ENCODE data around the gene KRTAP10-1. TPM values are rescaled to one million over a fixed set of nuclear protein-coding genes. Genes with fewer than 3 reads are reported as not detected.
"Not testable (repeated sequence)": the region's sequence is repeated elsewhere in the genome, so short reads cannot be mapped to it uniquely, and the experiment has no call there.

KRTAP10-1 gene
- total RNA-seq, 1 donor from 2014 or later = not detected

- DNase-seq (ENCODE audit: low spot score in 2 of 2) = no peak
- no peak for TF ChIP-seq CTCF (IDR thresholded peaks at IDR 0.05)
- intact Hi-C loops (cut with DNase I) = no loop called here
- Histone ChIP-seq H3K4me3 (no peak overlapping the region), H3K9me3 (peaks cover 7 to 14% of the 10 kb centered on the region in 2 donors), H3K27ac (no peak overlapping the region), H3K4me1 (no peaks in the 10 kb centered on the region), H3K36me3 (no peaks in the 10 kb centered on the region), H3K27me3 (no peaks in the 10 kb centered on the region)
Measured at GRCh38 chr21:44578371-44579055, 38.5 kb upstream of the KRTAP10-1 start.

GRCh38 chr21:44576025-44576420, 36.0 kb upstream of the KRTAP10-1 start:
- H3K36me3 ChIP-seq = no peaks in the 10 kb centered on the region
- H3K4me3 ChIP-seq = no peak overlapping the region
- intact Hi-C loops (cut with DNase I) = no loop called here
- DNase-seq (ENCODE audit: low spot score in 2 of 2) = no peak
- H3K27ac ChIP-seq = no peak overlapping the region
- no peaks in the 10 kb centered on the region for H3K4me1 ChIP-seq
- TF ChIP-seq CTCF (IDR thresholded peaks at IDR 0.05) = no peak
- peaks cover 4 to 11% of the 10 kb centered on the region in 2 donors for H3K9me3 ChIP-seq
- H3K27me3 ChIP-seq = no peaks in the 10 kb centered on the region

- TF ChIP-seq CTCF (IDR thresholded peaks at IDR 0.05) = no peak
- H3K27ac ChIP-seq = no peak overlapping the region
- no peaks in the 10 kb centered on the region for H3K36me3 ChIP-seq
- H3K4me3 ChIP-seq = no peak overlapping the region
- H3K9me3 ChIP-seq = peaks cover 4 to 8% of the 10 kb centered on the region in 2 donors
- H3K27me3 ChIP-seq = no peaks in the 10 kb centered on the region
- no peak for DNase-seq (ENCODE audit: low spot score in 2 of 2)
- no peaks in the 10 kb centered on the region for H3K4me1 ChIP-seq
- intact Hi-C loops (cut with DNase I) = no loop called here
Measured at GRCh38 chr21:44575307-44576024, 35.5 kb upstream of the KRTAP10-1 start.

GRCh38 chr21:44574457-44575306, 34.7 kb upstream of the KRTAP10-1 start:
- Histone ChIP-seq H3K27me3 (no peaks in the 10 kb centered on the region), H3K4me3 (no peak overlapping the region), H3K9me3 (peaks cover 4 to 8% of the 10 kb centered on the region in 2 donors), H3K36me3 (no peaks in the 10 kb centered on the region), H3K4me1 (no peaks in the 10 kb centered on the region), H3K27ac (no peak overlapping the region)
- intact Hi-C loops (cut with DNase I) = no loop called here
- no peak for DNase-seq (ENCODE audit: low spot score in 2 of 2)
- TF ChIP-seq CTCF (IDR thresholded peaks at IDR 0.05) = no peak

- H3K4me1 ChIP-seq; H3K27ac ChIP-seq; DNase-seq (ENCODE audit: low spot score in 2 of 2); intact Hi-C loops (cut with DNase I); H3K27me3 ChIP-seq; H3K4me3 ChIP-seq; H3K36me3 ChIP-seq; H3K9me3 ChIP-seq: not testable (repeated sequence)
Measured at GRCh38 chr21:44573630-44574456, 33.8 kb upstream of the KRTAP10-1 start, which contains the start of gene KRTAP10-4. Gene KRTAP10-4, plus strand, starts transcription at chr21:44573729. Its CDS starts 30 bp downstream, at chr21:44573759.
